ENCODE results near the gene IQCM.

The IQCM gene

DNA sequence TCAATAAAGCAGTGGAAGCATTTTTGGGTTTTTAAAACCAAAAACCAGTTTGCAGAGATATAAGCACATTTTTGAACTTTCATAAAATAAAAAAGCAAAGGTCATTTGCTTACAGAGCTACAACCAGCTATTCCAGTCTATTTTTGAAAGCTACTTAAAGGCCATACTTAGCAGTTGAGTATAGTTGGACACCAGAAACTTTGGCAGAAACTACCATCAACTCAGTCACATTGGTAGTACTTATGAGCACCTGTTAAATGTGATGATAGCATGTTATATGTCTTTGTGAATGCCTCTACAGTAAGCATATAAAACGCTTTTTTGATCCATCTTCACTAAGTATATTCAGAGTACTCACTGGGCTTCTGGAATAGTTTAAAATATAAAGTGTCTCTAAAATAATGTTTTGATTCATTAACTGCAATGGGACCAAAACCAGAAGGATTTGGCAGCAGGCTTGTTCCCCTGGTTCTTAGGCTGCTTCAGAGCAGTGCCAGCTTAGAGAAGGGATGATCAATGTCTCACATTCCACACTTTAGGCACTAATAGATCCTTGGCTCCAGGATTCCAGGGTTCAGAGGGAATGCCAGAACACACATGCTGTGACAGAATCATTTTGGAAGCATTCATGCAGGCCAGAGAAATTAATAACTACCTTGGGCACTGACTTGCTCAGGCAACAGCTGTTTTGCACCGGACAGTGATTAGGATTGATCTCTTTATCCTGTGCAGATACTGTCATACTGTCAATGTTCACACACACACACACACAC lies 103.9 kb downstream of the IQCM start:
- DNase-seq = no peak
- ATAC-seq = no peak

GRCh38 chr4:149709640-149710039 lies 106.0 kb downstream of the IQCM start:
- ATAC-seq (no peak), DNase-seq (no peak)

DNA sequence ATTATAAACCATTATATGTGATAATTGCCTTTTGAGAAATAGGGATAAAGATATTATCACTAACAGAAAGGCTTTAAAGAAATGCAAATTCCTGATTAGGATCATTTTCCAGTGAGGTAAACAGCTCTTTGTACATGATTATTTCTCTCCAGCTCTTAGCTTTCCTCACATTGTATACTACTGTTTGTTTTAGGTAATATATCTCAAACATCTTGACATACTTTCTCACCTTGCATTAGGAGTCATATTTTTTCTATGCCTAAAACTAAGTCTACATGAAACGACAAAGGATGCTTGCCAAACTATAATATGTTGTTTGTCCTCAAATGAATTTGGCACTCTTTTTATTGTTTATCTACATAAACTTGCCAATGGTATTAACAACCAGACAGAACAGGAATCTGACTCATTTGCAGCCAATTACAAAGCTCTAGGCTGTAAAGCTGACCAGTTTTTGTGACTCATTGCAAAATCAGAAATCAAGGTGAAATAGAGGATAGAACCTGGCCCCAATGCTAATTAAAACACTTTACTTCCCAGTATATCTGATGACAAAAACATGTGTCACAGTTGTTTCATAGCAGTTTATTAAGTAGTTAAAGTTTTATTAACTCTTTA lies 107.0 kb downstream of the IQCM start:
- ATAC-seq (no peak), DNase-seq (no peak)

GRCh38 chr4:149707862-149708261 lies 107.8 kb downstream of the IQCM start:
- no peak for DNase-seq
- no peak for ATAC-seq

GRCh38 chr4:149706942-149707341 lies 108.7 kb downstream of the IQCM start:
- DNase-seq = no peak
- no peak for ATAC-seq

GRCh38 chr4:149702414-149703293 lies 113.0 kb downstream of the IQCM start:
- DNase-seq = no peak
- ATAC-seq = no peak

- DNase-seq (no peak), ATAC-seq (no peak)
Observed at GRCh38 chr4:149701435-149702156, 114.0 kb downstream of the IQCM start.

- ATAC-seq (no peak), DNase-seq (no peak)
Observed at GRCh38 chr4:149700272-149700671, 115.4 kb downstream of the IQCM start.

GRCh38 chr4:149699642-149700041 lies 116.0 kb downstream of the IQCM start:
- ATAC-seq (no peak), DNase-seq (no peak)

GRCh38 chr4:149690726-149691125 lies 124.9 kb downstream of the IQCM start:
- ATAC-seq = no peak
- no peak for DNase-seq

DNA sequence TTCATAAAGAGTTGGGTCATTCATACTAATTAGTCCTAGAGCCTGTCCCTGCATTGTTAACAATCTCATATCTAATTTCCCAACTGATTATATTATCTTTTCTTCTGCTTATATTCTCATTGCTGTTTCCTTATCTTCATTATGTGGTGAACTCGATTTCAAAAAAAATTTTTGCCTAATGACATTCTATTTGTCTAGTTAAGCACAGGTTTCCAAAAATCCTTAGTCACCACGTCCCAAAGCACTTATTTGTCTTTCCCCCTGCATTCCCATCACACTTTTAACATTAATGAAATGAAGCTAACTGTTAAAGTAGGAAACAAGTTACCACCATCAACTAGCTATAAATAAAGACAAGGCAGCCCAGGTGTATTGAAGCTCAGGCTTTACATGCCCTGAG lies 131.1 kb downstream of the IQCM start:
- no peak for ATAC-seq
- DNase-seq = no peak

- DNase-seq (no peak), ATAC-seq (no peak)
Observed at GRCh38 chr4:149676076-149676475, 139.6 kb downstream of the IQCM start.

DNA sequence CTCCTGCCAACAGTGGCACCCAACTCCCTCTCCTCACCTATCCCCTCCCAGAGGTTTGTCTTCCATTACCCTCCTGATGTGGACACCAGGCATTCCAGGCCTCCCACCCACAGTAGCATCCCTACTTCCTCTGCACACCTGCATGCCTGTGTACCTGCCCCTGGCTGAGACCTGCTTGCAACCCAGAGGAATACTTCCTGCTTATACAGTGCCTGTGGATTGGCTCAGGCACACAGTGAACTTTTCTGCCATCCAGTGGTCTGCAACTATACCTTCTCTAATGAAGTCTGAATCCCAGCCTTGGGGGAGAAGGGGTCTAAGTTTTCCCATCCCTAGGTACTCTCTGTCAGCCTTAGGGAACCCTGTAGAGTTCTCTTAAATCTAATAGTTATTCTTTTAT lies 169.9 kb downstream of the IQCM start:
- ATAC-seq = no peak
- DNase-seq = no peak

GRCh38 chr4:149638073-149638472 lies 177.6 kb downstream of the IQCM start:
- ATAC-seq (no peak), DNase-seq (no peak)

GRCh38 chr4:149634368-149634767 lies 181.3 kb downstream of the IQCM start:
- ATAC-seq (no peak), DNase-seq (no peak)

DNA sequence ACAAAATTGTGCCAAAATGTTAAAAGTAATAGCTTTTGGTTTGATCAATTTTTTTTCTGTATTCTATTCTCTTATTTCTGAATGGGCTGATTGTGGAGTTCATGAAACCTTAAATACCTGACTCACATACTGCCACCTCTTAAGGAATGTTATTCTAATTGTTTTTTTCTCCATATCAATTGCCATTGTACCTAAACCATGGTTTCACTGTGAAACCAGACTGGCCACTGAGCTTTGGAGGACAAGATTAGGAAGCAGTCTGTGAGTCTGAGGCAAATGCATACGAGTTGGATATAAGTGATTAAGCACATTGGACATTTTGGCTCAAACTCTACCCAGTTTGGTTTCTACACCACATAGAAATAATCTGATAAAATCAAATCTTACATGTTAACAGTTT lies 184.0 kb downstream of the IQCM start:
- DNase-seq = no peak

GRCh38 chr4:149630064-149630463 lies 185.6 kb downstream of the IQCM start:
- DNase-seq = no peak

More for the DNA sequence above, 184.0 kb downstream of the IQCM start:
- ATAC-seq = no peak

DNA sequence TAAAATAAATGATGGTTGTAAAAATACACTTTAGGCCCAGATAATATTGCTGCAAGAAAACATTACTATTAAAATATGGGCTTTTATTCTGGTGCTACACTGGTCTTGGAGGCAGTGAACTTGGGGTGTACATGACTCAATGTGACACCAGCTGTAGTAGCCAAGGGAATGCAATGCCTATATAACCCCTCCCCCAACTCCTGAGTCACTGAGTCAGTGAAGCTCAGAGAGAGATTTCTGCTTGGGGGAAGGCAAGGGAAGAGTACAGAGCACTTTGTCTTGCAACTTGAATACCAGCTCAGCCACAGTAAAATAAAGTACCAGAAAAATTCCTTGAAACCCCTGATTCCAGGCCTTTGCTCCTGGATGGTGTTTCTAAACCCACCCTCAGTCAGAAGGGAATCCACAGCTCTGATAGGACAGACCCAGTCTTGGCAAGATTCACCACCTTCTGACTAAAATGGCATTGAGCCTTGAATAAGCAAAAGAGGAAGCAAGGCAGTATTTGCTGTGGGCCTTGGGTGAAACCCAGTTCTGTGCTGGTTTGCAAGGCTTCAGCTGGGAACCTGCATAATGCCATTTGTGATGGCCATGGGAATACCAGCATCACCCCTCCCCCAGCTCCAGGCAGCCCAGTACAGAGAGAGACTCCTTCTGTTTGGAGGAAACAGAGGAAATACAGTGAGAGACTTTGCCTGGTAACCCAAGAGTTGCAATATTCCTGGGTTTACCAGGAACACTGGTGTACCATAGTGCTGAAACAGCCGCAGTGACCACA lies 209.9 kb downstream of the IQCM start:
- DNase-seq (no peak), ATAC-seq (no peak)

More at GRCh38 chr4:149630064-149630463, 185.6 kb downstream of the IQCM start:
- ATAC-seq = no peak

DNA sequence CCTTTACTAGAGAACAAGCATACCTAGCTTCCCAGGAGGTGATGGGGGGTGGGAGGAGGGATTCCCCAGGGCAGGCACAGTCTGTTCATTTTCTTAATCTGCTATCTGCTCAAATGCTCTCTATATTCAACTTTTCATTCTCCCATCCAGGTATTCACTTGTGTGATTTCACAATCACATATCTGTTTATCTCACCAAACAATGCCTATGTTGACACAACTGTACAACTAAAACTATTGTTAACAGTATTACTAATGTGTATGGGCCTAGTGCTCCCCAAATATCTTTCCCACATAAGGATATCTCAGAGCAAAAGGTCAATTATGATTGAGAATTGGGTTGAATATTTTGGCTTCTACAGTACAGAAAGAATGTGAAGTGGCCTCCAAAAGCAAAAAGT lies 210.8 kb downstream of the IQCM start:
- no peak for DNase-seq
- ATAC-seq = no peak

DNA sequence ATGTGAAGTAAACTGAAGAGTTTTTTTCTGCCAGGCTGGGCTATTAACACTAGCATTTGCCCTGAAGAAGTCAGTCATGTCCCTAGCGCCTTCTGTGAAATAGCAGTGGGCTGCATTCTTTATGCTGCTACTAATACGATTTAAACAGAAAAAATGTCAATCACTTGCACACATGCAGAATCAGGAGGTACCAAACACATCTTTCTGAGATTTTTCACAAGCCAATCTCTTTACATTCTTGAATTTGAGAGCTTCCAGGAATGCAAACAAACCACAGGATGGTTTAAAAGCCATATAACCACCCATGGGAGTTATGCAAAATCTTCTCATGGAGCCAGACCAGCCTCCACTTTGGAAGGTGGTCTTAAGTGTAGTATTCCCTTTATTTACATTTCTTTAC lies 220.1 kb downstream of the IQCM start:
- ATAC-seq (no peak), DNase-seq (no peak)

DNA sequence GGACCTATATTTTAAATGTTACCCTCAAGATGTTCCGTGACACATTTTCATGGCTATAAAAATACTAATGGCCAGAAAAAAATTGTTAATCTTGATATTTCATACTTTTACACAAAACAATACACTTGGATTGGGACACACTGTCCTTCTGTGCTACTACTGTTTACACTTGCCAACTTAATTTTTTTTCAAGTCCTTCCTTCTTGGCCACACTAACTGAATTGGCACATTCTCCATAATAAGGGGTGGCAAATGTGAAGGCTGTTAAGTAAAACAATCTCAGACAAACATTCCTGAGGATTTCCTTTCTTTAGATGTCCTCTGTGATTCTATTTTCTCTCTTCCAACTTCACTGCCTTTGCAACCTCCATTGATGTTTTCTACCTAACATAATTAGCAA lies 225.8 kb downstream of the IQCM start:
- DNase-seq (no peak), ATAC-seq (no peak)

DNA sequence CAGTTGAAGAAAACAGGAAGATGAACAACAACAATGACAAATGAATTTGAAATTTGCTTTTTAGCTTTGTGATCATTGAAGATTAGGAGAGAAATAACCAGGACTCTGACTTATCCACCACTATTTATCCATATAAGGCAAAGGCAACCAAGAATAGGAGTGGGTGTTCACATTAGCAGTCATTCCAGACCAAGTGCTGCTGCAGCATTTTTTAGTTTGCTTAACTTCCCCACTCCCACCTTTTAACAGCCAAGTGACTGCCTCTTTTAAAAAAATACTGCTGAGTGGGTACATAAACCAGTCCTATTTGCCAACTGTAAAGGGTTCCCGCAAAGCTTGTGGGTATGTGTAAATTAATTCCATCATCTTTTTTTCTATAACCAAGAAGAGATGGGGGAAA lies 230.9 kb downstream of the IQCM start:
- DNase-seq (no peak), ATAC-seq (no peak)

Data from stimulated activated naive CD8-positive, alpha-beta T cell treated with anti-CD3 and anti-CD28 coated beads, Interleukin-15, Interleukin-2, amounts not matched to agents 100 U/mL and 50 U/mL, for 24 hours (primary cell).